ENCODE data around the gene CDH4. TPM values are rescaled to one million over a fixed set of nuclear protein-coding genes. Genes with fewer than 3 reads are reported as not detected.

CDH4 gene
- total and polyA plus RNA-seq, 2 donors (not counting 3 experiments of a cell fraction or from before 2014, with no cell fraction given): 0.17 to 0.51 TPM

DNA sequence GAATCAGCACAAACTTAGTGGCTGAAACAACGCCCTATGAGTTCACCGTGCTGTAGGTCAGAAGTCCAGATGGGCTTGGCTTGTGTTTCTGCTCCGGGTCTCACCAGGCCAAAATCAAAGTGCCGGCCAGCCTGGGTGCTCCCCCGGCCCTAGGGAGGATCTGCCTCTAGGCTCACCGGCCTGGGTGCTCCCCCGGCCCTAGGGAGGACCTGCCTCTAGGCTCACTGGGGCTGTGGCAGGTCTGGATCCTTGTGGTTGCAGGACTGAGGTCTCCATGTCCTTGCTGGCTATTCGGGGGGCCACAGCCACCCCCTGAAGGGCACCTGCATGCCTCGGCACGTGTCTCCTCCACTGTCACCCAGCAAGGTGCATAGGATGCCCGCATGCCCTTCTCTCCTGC, 597.3 kb downstream of the CDH4 start:
- dilution Hi-C loops (cut with MboI; ENCODE audit: extremely low pct_ligation_motif_present, low sequenced_read_pairs) (no loop called here), intact Hi-C loops (cut with micrococcal nuclease) (no loop called here)
- Histone ChIP-seq H3K79me2 (ENCODE audit: control insufficient read depth, insufficient read depth, low read length) (no peaks in the 10 kb centered on the region), H3K36me3 (ENCODE audit: control insufficient read depth in 2 of 2, extremely low read depth in 1 of 2, insufficient read depth in 2 of 2, low read length in 2 of 2) (no peaks in the 10 kb centered on the region), H3K4me2 (ENCODE audit: insufficient read depth, low read length) (no peak overlapping the region), H3K9me1 (replicated peaks; ENCODE audit: control insufficient read depth, extremely low read depth, insufficient read depth, low read length) (no peaks in the 10 kb centered on the region), H3K27ac (ENCODE audit: insufficient read depth, low read depth, low read length) (no peak overlapping the region), H3K27me3 (ENCODE audit: control insufficient read depth in 2 of 2, insufficient read depth in 2 of 2, low read length in 2 of 2) (no peaks in the 10 kb centered on the region), H4K20me1 (replicated peaks; ENCODE audit: control insufficient read depth, extremely low read depth, insufficient read depth, low read length) (no peaks in the 10 kb centered on the region), H3K4me3 (replicated peaks in 1 of 3; ENCODE audit: insufficient read depth in 1 of 3, low read depth in 1 of 3, low read length in 3 of 3) (no peak overlapping the region), H3K9me3 (replicated peaks; ENCODE audit: control insufficient read depth, insufficient read depth, low read length) (peaks cover 1% of the 10 kb centered on the region), H3K9ac (replicated peaks; ENCODE audit: extremely low read depth, insufficient read depth, low read length) (no peak overlapping the region), H2AFZ (ENCODE audit: low read depth, low read length) (no peak overlapping the region), H3K4me1 (ENCODE audit: control insufficient read depth, extremely low read depth, insufficient read depth, low read length) (no peaks in the 10 kb centered on the region)
- DNase-seq (ENCODE audit: low read depth, low spot score): no peak
- ChIA-PET CTCF (no interaction called here), POLR2A (no interaction called here)
- no TSS peak for BruUV-seq (replicated peaks)
- TF ChIP-seq JUN (IDR thresholded peaks at IDR 0.05; ENCODE audit: borderline replicate concordance, insufficient read depth, insufficient read length, low read depth) (no peak), EZH2 (IDR thresholded peaks at IDR 0.05; ENCODE audit: borderline replicate concordance, low read depth, low read length, severe bottlenecking) (no peak), POLR2AphosphoS5 (IDR thresholded peaks at IDR 0.05; ENCODE audit: insufficient read depth, low read depth, low read length) (no peak), GATA2 (IDR thresholded peaks at IDR 0.05; ENCODE audit: insufficient read depth, insufficient read length, low read depth, low read length) (no peak), POLR2A (IDR thresholded peaks at IDR 0.05; ENCODE audit: low read depth, low read length) (no peak), MYC (IDR thresholded peaks at IDR 0.05; ENCODE audit: low read depth, low read length) (no peak), FOS (IDR thresholded peaks at IDR 0.05; ENCODE audit: borderline replicate concordance, insufficient read depth, low read length) (no peak)
- TF ChIP-seq, protein P1, sequence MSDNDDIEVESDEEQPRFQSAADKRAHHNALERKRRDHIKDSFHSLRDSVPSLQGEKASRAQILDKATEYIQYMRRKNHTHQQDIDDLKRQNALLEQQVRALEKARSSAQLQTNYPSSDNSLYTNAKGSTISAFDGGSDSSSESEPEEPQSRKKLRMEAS (IDR thresholded peaks at IDR 0.05; ENCODE audit: insufficient read depth, insufficient read length): no peak
- TF ChIP-seq, protein P2, sequence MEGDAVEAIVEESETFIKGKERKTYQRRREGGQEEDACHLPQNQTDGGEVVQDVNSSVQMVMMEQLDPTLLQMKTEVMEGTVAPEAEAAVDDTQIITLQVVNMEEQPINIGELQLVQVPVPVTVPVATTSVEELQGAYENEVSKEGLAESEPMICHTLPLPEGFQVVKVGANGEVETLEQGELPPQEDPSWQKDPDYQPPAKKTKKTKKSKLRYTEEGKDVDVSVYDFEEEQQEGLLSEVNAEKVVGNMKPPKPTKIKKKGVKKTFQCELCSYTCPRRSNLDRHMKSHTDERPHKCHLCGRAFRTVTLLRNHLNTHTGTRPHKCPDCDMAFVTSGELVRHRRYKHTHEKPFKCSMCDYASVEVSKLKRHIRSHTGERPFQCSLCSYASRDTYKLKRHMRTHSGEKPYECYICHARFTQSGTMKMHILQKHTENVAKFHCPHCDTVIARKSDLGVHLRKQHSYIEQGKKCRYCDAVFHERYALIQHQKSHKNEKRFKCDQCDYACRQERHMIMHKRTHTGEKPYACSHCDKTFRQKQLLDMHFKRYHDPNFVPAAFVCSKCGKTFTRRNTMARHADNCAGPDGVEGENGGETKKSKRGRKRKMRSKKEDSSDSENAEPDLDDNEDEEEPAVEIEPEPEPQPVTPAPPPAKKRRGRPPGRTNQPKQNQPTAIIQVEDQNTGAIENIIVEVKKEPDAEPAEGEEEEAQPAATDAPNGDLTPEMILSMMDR (IDR thresholded peaks at IDR 0.05; ENCODE audit: extremely low read depth in 1 of 2, insufficient read depth in 1 of 2, low read depth in 1 of 2, low read length in 2 of 2): no peak
- FAIRE-seq: no peak

All from endothelial cell of umbilical vein (primary cell).